K562 (cell line): ENCODE results near the gene PODXL2.

Source experiments
- BRF1 ChIP-seq: IDR thresholded peaks from 3 replicates; pipeline ENCODE4 v1.6.1; 2011; ENCODE audit warnings: borderline replicate concordance, mild to moderate bottlenecking; ENCODE audit not compliant: insufficient read length; ENCODE audit errors: extremely low read depth
- FOXJ3 ChIP-seq: sonication (generic); formaldehyde crosslinking; IDR thresholded peaks from 2 replicates; pipeline ENCODE4 v1.4.0; 2020; ENCODE audit warnings: mild to moderate bottlenecking, missing genetic modification reagents
- MXI1 ChIP-seq: IDR thresholded peaks from 2 replicates; pipeline ENCODE4 v1.6.1; 2011; ENCODE audit warnings: low read depth, mild to moderate bottlenecking, improper control_type of control experiment, low read length
- TF ChIP-seq, protein P1 (sequence below), 2 experiments: fragments of 450-650 bp; formaldehyde crosslinking in 1 of 2; IDR thresholded peaks; 2 replicates each; pipeline versions ENCODE4 v1.4.0 to v1.6.1; 2014 to 2020; ENCODE audit warnings: mild to moderate bottlenecking in 2 of 2, borderline replicate concordance in 1 of 2, low read depth in 1 of 2

DNA sequence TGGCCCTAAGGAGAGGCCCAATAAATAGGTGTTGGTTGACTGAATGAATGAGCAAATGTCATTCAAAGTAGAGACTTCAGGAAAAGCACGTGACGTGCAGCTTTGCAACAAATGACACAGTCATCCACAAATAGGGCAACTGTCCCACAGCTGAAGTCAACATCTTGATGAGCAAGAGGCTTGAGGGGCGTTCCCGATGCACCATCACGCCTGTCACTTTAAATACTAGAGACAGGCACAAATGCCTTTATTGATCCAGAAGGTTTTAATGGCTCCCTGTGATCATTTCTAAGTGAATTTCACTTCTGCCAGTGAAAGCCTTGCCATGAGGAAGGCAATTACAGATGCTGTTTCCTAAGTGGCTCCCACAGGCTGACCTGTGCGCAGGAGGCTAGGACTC is 87.4 kb downstream of the PODXL2 start:
- TF ChIP-seq MXI1 = no peak
- TF ChIP-seq BRF1 = no peak
- TF ChIP-seq FOXJ3 (CRISPR knock-in tag) = no peak
- TF ChIP-seq, protein P1, sequence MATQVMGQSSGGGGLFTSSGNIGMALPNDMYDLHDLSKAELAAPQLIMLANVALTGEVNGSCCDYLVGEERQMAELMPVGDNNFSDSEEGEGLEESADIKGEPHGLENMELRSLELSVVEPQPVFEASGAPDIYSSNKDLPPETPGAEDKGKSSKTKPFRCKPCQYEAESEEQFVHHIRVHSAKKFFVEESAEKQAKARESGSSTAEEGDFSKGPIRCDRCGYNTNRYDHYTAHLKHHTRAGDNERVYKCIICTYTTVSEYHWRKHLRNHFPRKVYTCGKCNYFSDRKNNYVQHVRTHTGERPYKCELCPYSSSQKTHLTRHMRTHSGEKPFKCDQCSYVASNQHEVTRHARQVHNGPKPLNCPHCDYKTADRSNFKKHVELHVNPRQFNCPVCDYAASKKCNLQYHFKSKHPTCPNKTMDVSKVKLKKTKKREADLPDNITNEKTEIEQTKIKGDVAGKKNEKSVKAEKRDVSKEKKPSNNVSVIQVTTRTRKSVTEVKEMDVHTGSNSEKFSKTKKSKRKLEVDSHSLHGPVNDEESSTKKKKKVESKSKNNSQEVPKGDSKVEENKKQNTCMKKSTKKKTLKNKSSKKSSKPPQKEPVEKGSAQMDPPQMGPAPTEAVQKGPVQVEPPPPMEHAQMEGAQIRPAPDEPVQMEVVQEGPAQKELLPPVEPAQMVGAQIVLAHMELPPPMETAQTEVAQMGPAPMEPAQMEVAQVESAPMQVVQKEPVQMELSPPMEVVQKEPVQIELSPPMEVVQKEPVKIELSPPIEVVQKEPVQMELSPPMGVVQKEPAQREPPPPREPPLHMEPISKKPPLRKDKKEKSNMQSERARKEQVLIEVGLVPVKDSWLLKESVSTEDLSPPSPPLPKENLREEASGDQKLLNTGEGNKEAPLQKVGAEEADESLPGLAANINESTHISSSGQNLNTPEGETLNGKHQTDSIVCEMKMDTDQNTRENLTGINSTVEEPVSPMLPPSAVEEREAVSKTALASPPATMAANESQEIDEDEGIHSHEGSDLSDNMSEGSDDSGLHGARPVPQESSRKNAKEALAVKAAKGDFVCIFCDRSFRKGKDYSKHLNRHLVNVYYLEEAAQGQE (IDR thresholded peaks at IDR 0.05; ENCODE audit: borderline replicate concordance) = no peak
- TF ChIP-seq, protein P1 (CRISPR knock-in tag; IDR thresholded peaks at IDR 0.05; ENCODE audit: low read depth) = no peak
